K562 (cell line): ENCODE measurements around the gene AHCY. TPM values are rescaled to one million over a fixed set of nuclear protein-coding genes. Genes with fewer than 3 reads are reported as not detected.
A peak's percentile ranks its signal among the peaks of the same experiment; 100 is the strongest.

Experiments used
- BDP1 ChIP-seq: IDR thresholded peaks from 3 replicates; pipeline ENCODE4 v1.6.1; 2011; ENCODE audit not compliant: insufficient read length, insufficient read depth
- ETV5 ChIP-seq: sonication (generic); formaldehyde crosslinking; IDR thresholded peaks from 2 replicates; pipeline ENCODE4 v1.4.0; 2020; ENCODE audit warnings: low read depth, mild to moderate bottlenecking, missing genetic modification reagents
- POLR3A ChIP-seq: IDR thresholded peaks from 2 replicates; pipeline ENCODE4 v1.6.1; 2011; ENCODE audit warnings: borderline replicate concordance, mild to moderate bottlenecking, moderate library complexity; ENCODE audit not compliant: insufficient read length, insufficient read depth; ENCODE audit errors: extremely low read depth
- REST ChIP-seq, 2 experiments: fragments of 450-650 bp; formaldehyde crosslinking in 1 of 2; IDR thresholded peaks; 2 replicates each; pipeline versions ENCODE4 v1.4.0 to v1.6.1; 2014 to 2020; ENCODE audit warnings: mild to moderate bottlenecking in 2 of 2, borderline replicate concordance in 1 of 2, low read depth in 1 of 2
- SRF ChIP-seq, 2 experiments: fragments of 250-450, 450-650 bp in 1 of 2; sonication (Bioruptor Pico) in 1 of 2; sonication (generic) in 1 of 2; formaldehyde crosslinking; IDR thresholded peaks; 2 replicates each; pipeline versions ENCODE4 v1.5.0 to v1.5.1; 2020 to 2022; ENCODE audit warnings: mild to moderate bottlenecking in 1 of 2, missing genetic modification reagents in 1 of 2
- U2AF1 ChIP-seq: fragments of 200-400 bp; formaldehyde crosslinking; optimal IDR thresholded peaks from 2 replicates; pipeline ENCODE3; 2017; ENCODE audit warnings: mild to moderate bottlenecking, low read depth, low read length, moderate library complexity
- ZBTB11 ChIP-seq, 3 experiments: fragments of 200-800 bp in 1 of 3; fragments of 250-450 bp in 1 of 3; fragments of 450-650 bp in 1 of 3; sonication (Bioruptor Pico) in 1 of 3; sonication (Bioruptor generic) in 1 of 3; formaldehyde crosslinking in 1 of 3; IDR thresholded peaks; 2 replicates each; pipeline versions ENCODE4 v1.6.1 to v1.8.0; 2016 to 2022; ENCODE audit warnings: mild to moderate bottlenecking in 2 of 3, missing genetic modification characterization in 2 of 3, missing compliant biosample characterization in 1 of 3, moderate library complexity in 1 of 3
- ZNF165 ChIP-seq: fragments of 250-450 bp; sonication (Bioruptor Pico); IDR thresholded peaks from 2 replicates; pipeline ENCODE4 v1.4.0; 2020; ENCODE audit warnings: borderline replicate concordance
- polyA plus RNA-seq, 8 experiments: library from polyadenylated mRNA; depleted of rRNA in 4 of 8; stranded (reverse) in 5 of 8; unstranded in 3 of 8; fragments of >200 nt; fragmentation: Nextera tagmentation in 2 of 8; fragmentation: Illumina TruSeq in 1 of 8; extraction: Ambion mirVana in 2 of 8; extraction: Trizol in 1 of 8; gene quantifications; 2 replicates each; pipeline versions ENCODE4 v1.2.1 to v1.2.3, GENCODE V29; 2011 to 2014; ENCODE audit warnings: inconsistent platforms in 1 of 8, missing spikeins in 1 of 8
- total RNA-seq, 7 experiments: library from RNA; depleted of rRNA in 6 of 7; stranded (reverse); fragments of >200 nt in 6 of 7; fragmentation: Illumina TruSeq in 2 of 7; extraction: Trizol in 2 of 7; gene quantifications; 2 replicates each; pipeline versions ENCODE4 v1.2.1 to v1.2.3, GENCODE V29; 2011 to 2021; ENCODE audit warnings: low replicate concordance in 1 of 7
- TF ChIP-seq, protein P1 (sequence below): fragments of 250-450 bp; sonication (Bioruptor Pico); IDR thresholded peaks from 2 replicates; pipeline ENCODE4 v1.8.0; 2021; ENCODE audit warnings: moderate library complexity, mild to moderate bottlenecking, inconsistent platforms

The AHCY gene
- total and polyA plus RNA-seq, 9 of the 15 experiments (the other 6 are each of a cell fraction or from before 2014, with no cell fraction given), result 82.5 to 269 (median 190) TPM

- peak; percentile 91 for TF ChIP-seq REST (IDR thresholded peaks at IDR 0.05; ENCODE audit: borderline replicate concordance)
- no peak for TF ChIP-seq REST (CRISPR knock-in tag; IDR thresholded peaks at IDR 0.05; ENCODE audit: low read depth)
- peak in 1 of 3 experiments; percentile 78; a peak in 2 of 6 replicates for TF ChIP-seq ZBTB11 (CRISPR knock-in tag; IDR thresholded peaks at IDR 0.05)
- no peak for TF ChIP-seq POLR3A
- TF ChIP-seq, protein P1, sequence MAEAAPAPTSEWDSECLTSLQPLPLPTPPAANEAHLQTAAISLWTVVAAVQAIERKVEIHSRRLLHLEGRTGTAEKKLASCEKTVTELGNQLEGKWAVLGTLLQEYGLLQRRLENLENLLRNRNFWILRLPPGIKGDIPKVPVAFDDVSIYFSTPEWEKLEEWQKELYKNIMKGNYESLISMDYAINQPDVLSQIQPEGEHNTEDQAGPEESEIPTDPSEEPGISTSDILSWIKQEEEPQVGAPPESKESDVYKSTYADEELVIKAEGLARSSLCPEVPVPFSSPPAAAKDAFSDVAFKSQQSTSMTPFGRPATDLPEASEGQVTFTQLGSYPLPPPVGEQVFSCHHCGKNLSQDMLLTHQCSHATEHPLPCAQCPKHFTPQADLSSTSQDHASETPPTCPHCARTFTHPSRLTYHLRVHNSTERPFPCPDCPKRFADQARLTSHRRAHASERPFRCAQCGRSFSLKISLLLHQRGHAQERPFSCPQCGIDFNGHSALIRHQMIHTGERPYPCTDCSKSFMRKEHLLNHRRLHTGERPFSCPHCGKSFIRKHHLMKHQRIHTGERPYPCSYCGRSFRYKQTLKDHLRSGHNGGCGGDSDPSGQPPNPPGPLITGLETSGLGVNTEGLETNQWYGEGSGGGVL (CRISPR knock-in tag), result no peak
- peak in 1 of 2 experiments; percentile 38; a peak in 1 of 4 replicates for TF ChIP-seq SRF (CRISPR knock-in tag; IDR thresholded peaks at IDR 0.05)
- TF ChIP-seq ZNF165 (CRISPR knock-in tag), result no peak
- TF ChIP-seq BDP1, result no peak
- peak; percentile 51 for TF ChIP-seq U2AF1
- TF ChIP-seq ETV5 (CRISPR knock-in tag), result peak; percentile 71
Observed at GRCh38 chr20:34302723-34303533, at the start of gene AHCY (continued).
